Mesendoderm (in vitro differentiated cells): ENCODE results near the gene DOCK11.
"Not testable (repeated sequence)": the region's sequence is repeated elsewhere in the genome, so short reads cannot be mapped to it uniquely, and the experiment has no call there.

Experiments
- DNase-seq: peaks from one replicate; pipeline ENCODE4 v3.0.0; 2013
- H2AK5ac ChIP-seq: 2 replicates; pipeline ENCODE4 v1.6.1; 2013; ENCODE audit warnings: low read length, inconsistent platforms
- H2BK120ac ChIP-seq: 2 replicates; pipeline ENCODE4 v1.6.1; 2013; ENCODE audit warnings: low read depth, mild to moderate bottlenecking, low read length, moderate library complexity, mixed read lengths
- H2BK15ac ChIP-seq: replicated peaks from 2 replicates; pipeline ENCODE4 v1.6.1; 2013; ENCODE audit warnings: low read depth, mild to moderate bottlenecking, moderate library complexity
- H2BK5ac ChIP-seq: 2 replicates; pipeline ENCODE4 v1.6.1; 2013; ENCODE audit warnings: low read length, inconsistent platforms
- H3K18ac ChIP-seq: 2 replicates; pipeline ENCODE4 v1.6.1; 2013; ENCODE audit warnings: mild to moderate bottlenecking, low read length, mixed read lengths
- H3K23ac ChIP-seq: one replicate; pipeline ENCODE4 v1.6.1; 2013; ENCODE audit warnings: low read length
- H3K27ac ChIP-seq: 2 replicates; pipeline ENCODE4 v1.5.1; 2013; ENCODE audit warnings: low read depth, mild to moderate bottlenecking, inconsistent platforms, low read length, moderate library complexity
- H3K27me3 ChIP-seq: 2 replicates; pipeline ENCODE4 v1.6.1; 2013; ENCODE audit warnings: low read length, control low read depth, mild to moderate bottlenecking, inconsistent platforms; ENCODE audit not compliant: insufficient read depth, poor library complexity
- H3K36me3 ChIP-seq: 2 replicates; pipeline ENCODE4 v1.6.1; 2013; ENCODE audit warnings: low read length, inconsistent platforms; ENCODE audit not compliant: control insufficient read depth, insufficient read depth
- H3K4ac ChIP-seq: one replicate; pipeline ENCODE4 v1.6.1; 2013; ENCODE audit warnings: low read depth, mild to moderate bottlenecking, low read length, moderate library complexity
- H3K4me1 ChIP-seq: 2 replicates; pipeline ENCODE4 v1.6.1; 2013; ENCODE audit warnings: low read depth, low read length, inconsistent platforms; ENCODE audit not compliant: control insufficient read depth
- H3K4me2 ChIP-seq: 2 replicates; pipeline ENCODE4 v1.6.1; 2013; ENCODE audit warnings: low read length
- H3K4me3 ChIP-seq: 2 replicates; pipeline ENCODE4 v1.5.1; 2013; ENCODE audit warnings: mild to moderate bottlenecking, low read length
- H3K56ac ChIP-seq: one replicate; pipeline ENCODE4 v1.6.1; 2013; ENCODE audit warnings: low read length
- H3K79me1 ChIP-seq: 2 replicates; pipeline ENCODE4 v1.6.1; 2013; ENCODE audit warnings: low read length, inconsistent platforms
- H3K79me2 ChIP-seq: 2 replicates; pipeline ENCODE4 v1.6.1; 2013; ENCODE audit warnings: mild to moderate bottlenecking, low read length; ENCODE audit not compliant: control insufficient read depth, insufficient read depth
- H3K9ac ChIP-seq: 2 replicates; pipeline ENCODE4 v1.6.1; 2013; ENCODE audit warnings: low read length, inconsistent platforms
- H4K5ac ChIP-seq: one replicate; pipeline ENCODE4 v1.6.1; 2013; ENCODE audit warnings: low read length
- H4K8ac ChIP-seq: one replicate; pipeline ENCODE4 v1.6.1; 2013; ENCODE audit warnings: low read depth, mild to moderate bottlenecking, control low read depth, low read length, moderate library complexity
- WGBS: extraction: QIAGEN DNeasy Blood & Tissue Kit; methylation state at CpG from one replicate; pipeline ENCODE4 v1.1.7; 2013; ENCODE audit warnings: low lambda C conversion rate, missing lambda C conversion rate; ENCODE audit not compliant: insufficient coverage; ENCODE audit errors: extremely low coverage; 5-methylcytosine and 5-hydroxymethylcytosine counted together

DOCK11 gene

GRCh38 chrX:118698516-118699170 is 203.0 kb downstream of the DOCK11 start:
- Histone ChIP-seq H3K4ac (no peak overlapping the region), H3K79me1 (no peaks in the 10 kb centered on the region), H2BK15ac (no peak overlapping the region), H2BK120ac (no peak overlapping the region), H3K27me3 (no peaks in the 10 kb centered on the region), H3K36me3 (no peaks in the 10 kb centered on the region), H4K8ac (no peak overlapping the region), H3K79me2 (no peaks in the 10 kb centered on the region), H3K4me3 (no peak overlapping the region), H2BK5ac (no peak overlapping the region), H3K27ac (no peak overlapping the region), H3K9ac (no peak overlapping the region), H3K18ac (no peak overlapping the region), H3K4me2 (no peak overlapping the region), H4K5ac (no peak overlapping the region), H3K4me1 (no peaks in the 10 kb centered on the region), H2AK5ac (no peak overlapping the region), H3K56ac (no peak overlapping the region), H3K23ac (no peak overlapping the region)
- no CpG with 5 or more reads among the region's 5 CpGs for WGBS
- no peak for DNase-seq

DNA sequence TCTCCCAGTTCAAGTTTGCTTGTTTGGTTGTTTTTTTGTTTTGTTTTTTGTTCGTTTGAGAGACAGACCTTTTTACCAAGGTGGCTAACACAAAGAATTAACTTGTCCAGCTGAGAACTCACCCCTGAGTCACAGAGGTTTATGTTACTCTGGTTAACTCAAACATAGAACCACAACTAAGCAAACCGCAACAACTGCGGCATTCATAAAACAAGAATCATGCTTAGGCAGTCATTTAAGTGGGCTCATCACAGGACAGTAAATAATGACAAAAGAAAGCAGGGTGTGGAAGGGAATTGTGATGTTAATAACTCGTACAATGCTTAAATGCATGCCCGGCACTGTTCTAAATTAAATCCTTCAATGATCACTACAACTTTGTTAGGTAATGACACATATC is 207.1 kb downstream of the DOCK11 start:
- H3K23ac ChIP-seq = no peak overlapping the region
- no peak overlapping the region for H4K8ac ChIP-seq

DNA sequence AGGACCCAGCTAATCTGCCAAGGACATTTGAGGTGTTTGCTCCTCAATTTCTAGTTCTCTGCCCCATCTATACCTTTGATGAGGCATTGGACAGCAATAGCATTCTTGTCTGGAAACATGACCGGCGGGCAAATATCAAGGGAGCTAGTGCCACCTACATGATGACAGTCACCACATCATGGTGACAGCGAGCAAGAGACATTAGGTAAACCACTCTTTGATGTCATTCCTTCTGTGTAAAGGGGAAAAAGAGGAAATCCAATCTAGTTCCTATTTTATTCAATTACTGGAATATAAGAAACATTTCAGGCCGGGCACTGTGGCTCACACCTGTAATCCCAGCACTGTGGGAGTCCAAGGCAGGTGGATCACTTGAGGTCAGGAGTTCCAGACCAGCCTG is 211.1 kb downstream of the DOCK11 start:
- Histone ChIP-seq H3K56ac (no peak overlapping the region), H4K5ac (no peak overlapping the region), H3K23ac (no peak overlapping the region)

More for the DNA sequence above, 207.1 kb downstream of the DOCK11 start:
- H3K56ac ChIP-seq = no peak overlapping the region
- no peaks in the 10 kb centered on the region for H3K27me3 ChIP-seq
- H3K27ac ChIP-seq = no peak overlapping the region
- H3K79me2 ChIP-seq = no peaks in the 10 kb centered on the region
- H2AK5ac ChIP-seq = no peak overlapping the region
- no peak for DNase-seq
- WGBS = no CpG with 5 or more reads among the region's 5 CpGs
- H3K36me3 ChIP-seq = no peaks in the 10 kb centered on the region
- no peaks in the 10 kb centered on the region for H3K79me1 ChIP-seq
- H3K4me2 ChIP-seq = no peak overlapping the region
- H2BK15ac ChIP-seq = no peak overlapping the region
- H2BK5ac ChIP-seq = no peak overlapping the region
- no peak overlapping the region for H4K5ac ChIP-seq
- no peak overlapping the region for H2BK120ac ChIP-seq
- no peak overlapping the region for H3K18ac ChIP-seq
- H3K4ac ChIP-seq = no peak overlapping the region
- no peaks in the 10 kb centered on the region for H3K4me1 ChIP-seq
- H3K9ac ChIP-seq = no peak overlapping the region
- no peak overlapping the region for H3K4me3 ChIP-seq

DNA sequence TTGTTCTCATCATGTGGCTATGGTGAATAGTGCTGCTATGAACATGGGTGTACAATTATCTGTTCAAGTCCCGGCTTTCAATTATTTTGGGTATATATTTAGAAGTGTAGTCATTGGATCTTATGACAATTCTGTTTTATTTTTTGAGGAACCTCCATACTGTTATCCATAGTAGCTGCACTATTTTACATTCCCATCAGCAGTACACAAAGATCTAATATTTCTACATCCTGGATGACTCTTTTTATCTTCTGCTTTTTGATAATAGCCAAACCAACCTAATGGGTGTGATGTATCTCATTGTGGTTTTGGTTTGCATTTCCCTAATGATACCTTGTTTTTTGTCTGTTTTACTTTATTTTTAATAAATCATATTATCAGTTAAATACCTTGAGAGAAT is 218.9 kb downstream of the DOCK11 start:
- DNase-seq = no peak
- Histone ChIP-seq H3K79me1 (no peaks in the 10 kb centered on the region), H3K36me3 (no peaks in the 10 kb centered on the region), H2BK5ac (no peak overlapping the region), H2BK15ac (no peak overlapping the region), H4K8ac (no peak overlapping the region), H3K4ac (no peak overlapping the region), H2AK5ac (no peak overlapping the region), H3K9ac (no peak overlapping the region), H3K4me2 (no peak overlapping the region), H3K27ac (no peak overlapping the region), H3K4me3 (no peak overlapping the region), H3K4me1 (no peaks in the 10 kb centered on the region), H3K79me2 (no peaks in the 10 kb centered on the region), H4K5ac (no peak overlapping the region), H3K23ac (no peak overlapping the region), H2BK120ac (no peak overlapping the region), H3K56ac (no peak overlapping the region), H3K18ac (no peak overlapping the region), H3K27me3 (no peaks in the 10 kb centered on the region)
- WGBS = no CpG with 5 or more reads among the region's 1 CpG

More for the DNA sequence above, 211.1 kb downstream of the DOCK11 start:
- H3K4me2 ChIP-seq = no peak overlapping the region
- H3K9ac ChIP-seq = no peak overlapping the region
- no peak overlapping the region for H2BK5ac ChIP-seq
- no peaks in the 10 kb centered on the region for H3K27me3 ChIP-seq
- H3K27ac ChIP-seq = no peak overlapping the region
- no peak overlapping the region for H3K4me3 ChIP-seq
- H3K79me1 ChIP-seq = no peaks in the 10 kb centered on the region
- H3K4me1 ChIP-seq = no peaks in the 10 kb centered on the region
- no peaks in the 10 kb centered on the region for H3K79me2 ChIP-seq
- H3K36me3 ChIP-seq = no peaks in the 10 kb centered on the region
- no peak overlapping the region for H2AK5ac ChIP-seq
- no peak overlapping the region for H2BK15ac ChIP-seq
- WGBS = no CpG with 5 or more reads among the region's 4 CpGs
- no peak overlapping the region for H3K18ac ChIP-seq
- H4K8ac ChIP-seq = no peak overlapping the region
- DNase-seq = no peak
- H3K4ac ChIP-seq = no peak overlapping the region
- no peak overlapping the region for H2BK120ac ChIP-seq

DNA sequence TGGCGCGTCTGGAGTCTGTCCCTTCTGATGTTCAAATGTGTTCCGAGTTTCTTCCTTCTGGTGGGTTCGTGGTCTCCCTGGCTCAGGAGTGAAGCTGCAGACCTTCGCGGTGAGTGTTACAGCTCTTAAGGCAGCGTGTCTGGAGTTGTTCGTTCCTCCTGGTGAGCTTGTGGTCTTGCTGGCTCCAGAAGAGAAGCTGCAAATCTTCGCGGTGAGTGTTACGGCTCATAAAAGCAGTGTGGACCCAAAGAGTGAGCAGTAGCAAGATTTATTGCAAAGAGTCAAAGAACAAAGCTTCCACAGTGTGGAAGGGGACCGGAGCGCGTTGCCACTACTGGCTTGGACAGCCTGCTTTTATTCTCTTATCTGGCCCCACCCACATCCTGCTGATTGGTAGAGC is 220.3 kb downstream of the DOCK11 start:
- H2BK120ac ChIP-seq, H4K5ac ChIP-seq, H3K27ac ChIP-seq, H2BK15ac ChIP-seq, H3K4me1 ChIP-seq, H3K56ac ChIP-seq, H3K18ac ChIP-seq, H3K4ac ChIP-seq, H3K4me2 ChIP-seq, H3K79me1 ChIP-seq, H3K23ac ChIP-seq, H4K8ac ChIP-seq, H2BK5ac ChIP-seq, H3K36me3 ChIP-seq, H3K27me3 ChIP-seq, H3K79me2 ChIP-seq, H3K4me3 ChIP-seq, DNase-seq, H3K9ac ChIP-seq, H2AK5ac ChIP-seq: not testable (repeated sequence)
- no CpG with 5 or more reads among the region's 14 CpGs for WGBS

DNA sequence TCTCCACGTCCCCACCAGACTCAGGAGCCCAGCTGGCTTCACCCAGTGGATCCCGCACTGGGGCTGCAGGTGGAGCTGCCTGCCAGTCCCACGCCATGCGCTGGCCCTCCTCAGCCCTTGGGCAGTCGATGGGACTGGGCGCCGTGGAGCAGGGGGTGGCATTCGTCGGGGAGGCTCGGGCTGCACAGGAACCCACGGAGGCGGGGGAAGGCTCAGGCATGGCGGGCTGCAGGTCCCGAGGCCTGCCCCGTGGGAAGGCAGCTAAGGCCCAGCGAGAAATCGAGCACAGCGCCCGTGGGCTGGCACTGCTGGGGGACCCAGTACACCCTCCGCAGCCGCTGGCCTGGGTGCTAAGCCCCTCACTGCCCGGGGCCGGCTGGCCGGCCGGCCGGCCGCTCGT is 221.2 kb downstream of the DOCK11 start:
- H3K79me2 ChIP-seq, H4K8ac ChIP-seq, H3K27ac ChIP-seq, H2AK5ac ChIP-seq, H3K36me3 ChIP-seq, H2BK120ac ChIP-seq, H3K27me3 ChIP-seq, H2BK15ac ChIP-seq, H3K23ac ChIP-seq, H3K4me1 ChIP-seq, H3K18ac ChIP-seq, DNase-seq, H3K56ac ChIP-seq, H3K4me3 ChIP-seq, H3K4me2 ChIP-seq, H3K4ac ChIP-seq, H2BK5ac ChIP-seq, H4K5ac ChIP-seq, H3K79me1 ChIP-seq, H3K9ac ChIP-seq: not testable (repeated sequence)
- WGBS = no CpG with 5 or more reads among the region's 28 CpGs
